Thyroid gland (tissue), 4 donors: Measurements from ENCODE around the gene GSTT2. TPM values are rescaled to one million over a fixed set of nuclear protein-coding genes. Genes with fewer than 3 reads are reported as not detected.
A peak's percentile ranks its signal among the peaks of the same experiment; 100 is the strongest.

Experiments used
- DNase-seq, 2 donors: peaks; one replicate each; pipeline ENCODE4 v3.0.0-alpha.2; 2019
- H3K27ac ChIP-seq, 3 donors: fragments of 200-600 bp; sonication (generic); 1 replicate in 2 of 3; 2 replicates in 1 of 3; pipeline ENCODE4 v1.5.1; 2016 to 2019; ENCODE audit warnings: mild to moderate bottlenecking in 1 of 3, moderate library complexity in 1 of 3
- H3K27me3 ChIP-seq: fragments of 200-600 bp; sonication (generic); one replicate; pipeline ENCODE4 v1.5.1; 2019
- H3K36me3 ChIP-seq, 2 donors: fragments of 200-600 bp; sonication (generic); one replicate each; pipeline ENCODE4 v1.5.1; 2016 to 2019
- H3K4me1 ChIP-seq, 2 donors: fragments of 200-600 bp; sonication (generic); one replicate each; pipeline ENCODE4 v1.5.1; 2017 to 2019
- H3K4me3 ChIP-seq, 3 donors: fragments of 200-600 bp; sonication (generic); replicated peaks in 1 of 3; 1 replicate in 2 of 3; 2 replicates in 1 of 3; pipeline ENCODE4 v1.5.1; 2016; ENCODE audit warnings: mild to moderate bottlenecking in 1 of 3
- H3K9me3 ChIP-seq: fragments of 200-600 bp; sonication (generic); one replicate; pipeline ENCODE4 v1.5.1; 2017
- POLR2A ChIP-seq, 2 donors: fragments of 450-650 bp; IDR thresholded peaks; one replicate each; pipeline ENCODE4 v1.6.1; 2017; ENCODE audit warnings: antibody characterized with exemption in 2 of 2, mild to moderate bottlenecking in 2 of 2, moderate library complexity in 1 of 2
- intact Hi-C: fragments of 100-400 bp; cut with DNase I; formaldehyde crosslinking; loops from one replicate; pipeline ENCODE4 v1.15.1; 2023
- total RNA-seq, 4 donors: library from RNA; depleted of rRNA; stranded (reverse); fragments of >200 nt; gene quantifications; one replicate each; pipeline ENCODE4 v1.2.3, GENCODE V29; 2016
- TF ChIP-seq, protein P1 (sequence below), 6 experiments: fragments of 200-600 bp in 3 of 6; fragments of 450-650 bp in 3 of 6; sonication (generic) in 3 of 6; IDR thresholded peaks; one replicate each; pipeline ENCODE4 v1.5.1; 2016 to 2019; ENCODE audit warnings: antibody characterized with exemption in 6 of 6, mild to moderate bottlenecking in 2 of 6, inconsistent platforms in 1 of 6, moderate library complexity in 1 of 6

The GSTT2 gene
- total RNA-seq, 4 donors from 2014 or later: 0.40 to 1.9 TPM; not detected in 2

DNA sequence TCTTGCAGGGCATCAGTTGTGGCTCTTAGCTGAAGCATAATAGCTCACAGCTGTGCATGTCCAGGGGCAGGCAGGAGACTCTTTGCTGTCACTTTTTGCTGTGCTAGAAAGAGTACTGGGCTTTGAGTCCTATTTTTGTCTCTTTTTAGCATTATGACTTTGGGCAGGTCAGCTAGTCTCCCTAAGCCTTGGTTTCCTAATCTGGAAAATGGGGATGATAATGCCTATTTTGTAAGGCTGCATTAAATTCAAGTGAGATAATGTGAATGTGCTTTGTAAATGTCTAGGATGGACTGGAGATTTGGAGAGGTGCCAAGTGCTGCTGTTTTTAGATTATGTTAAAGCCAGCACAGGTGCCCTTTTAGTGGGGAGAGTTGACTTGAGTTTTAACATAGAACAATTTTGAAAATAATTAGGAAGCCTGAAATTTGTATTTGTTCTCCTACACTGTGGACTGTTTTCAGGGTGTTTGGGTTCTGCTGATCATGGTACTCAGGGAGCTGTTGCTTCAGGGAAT lies 50.3 kb downstream of the GSTT2 start:
- H3K9me3 ChIP-seq: no peaks in the 10 kb centered on the region
- H3K4me3 ChIP-seq: no peak overlapping the region
- H3K27me3 ChIP-seq: no peaks in the 10 kb centered on the region
- peaks cover 26 to 55% of the 10 kb centered on the region in 2 donors for H3K4me1 ChIP-seq
- no peak for DNase-seq
- peak overlapping the region in 1 of 3 donors; percentile 18 for H3K27ac ChIP-seq
- no peaks in the 10 kb centered on the region for H3K36me3 ChIP-seq
- TF ChIP-seq POLR2A (IDR thresholded peaks at IDR 0.05): no peak
- TF ChIP-seq, protein P1, sequence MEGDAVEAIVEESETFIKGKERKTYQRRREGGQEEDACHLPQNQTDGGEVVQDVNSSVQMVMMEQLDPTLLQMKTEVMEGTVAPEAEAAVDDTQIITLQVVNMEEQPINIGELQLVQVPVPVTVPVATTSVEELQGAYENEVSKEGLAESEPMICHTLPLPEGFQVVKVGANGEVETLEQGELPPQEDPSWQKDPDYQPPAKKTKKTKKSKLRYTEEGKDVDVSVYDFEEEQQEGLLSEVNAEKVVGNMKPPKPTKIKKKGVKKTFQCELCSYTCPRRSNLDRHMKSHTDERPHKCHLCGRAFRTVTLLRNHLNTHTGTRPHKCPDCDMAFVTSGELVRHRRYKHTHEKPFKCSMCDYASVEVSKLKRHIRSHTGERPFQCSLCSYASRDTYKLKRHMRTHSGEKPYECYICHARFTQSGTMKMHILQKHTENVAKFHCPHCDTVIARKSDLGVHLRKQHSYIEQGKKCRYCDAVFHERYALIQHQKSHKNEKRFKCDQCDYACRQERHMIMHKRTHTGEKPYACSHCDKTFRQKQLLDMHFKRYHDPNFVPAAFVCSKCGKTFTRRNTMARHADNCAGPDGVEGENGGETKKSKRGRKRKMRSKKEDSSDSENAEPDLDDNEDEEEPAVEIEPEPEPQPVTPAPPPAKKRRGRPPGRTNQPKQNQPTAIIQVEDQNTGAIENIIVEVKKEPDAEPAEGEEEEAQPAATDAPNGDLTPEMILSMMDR (IDR thresholded peaks at IDR 0.05): no peak
- intact Hi-C loops: no loop called here

Other genes with a start within 250 kb of the GSTT2 start
- 10 to 100 TPM in 1 of 4 donors, 1 to 10 TPM in 3; 5.0 to 10.7 (median 7.4) TPM for gene ZNF70, start 229.0 kb upstream of the GSTT2 start, total RNA-seq
- not detected for gene VPREB3, start 225.7 kb upstream of the GSTT2 start, total RNA-seq
- gene C22orf15, start 217.1 kb upstream of the GSTT2 start, total RNA-seq: not detected
- 100 to 1,000 TPM in 1 of 4 donors, 10 to 100 TPM in 2, 1 to 10 TPM in 1; 9.4 to 154 (median 47.0) TPM for gene CHCHD10, start 212.2 kb upstream of the GSTT2 start, total RNA-seq
- 1 to 10 TPM in 3 of 4 donors, under 1 TPM in 1; 0.38 to 2.3 (median 1.7) TPM for gene MMP11, start 207.3 kb upstream of the GSTT2 start, total RNA-seq
- gene SMARCB1, start 193.2 kb upstream of the GSTT2 start, total RNA-seq: 100 to 1,000 TPM in 1 of 4 donors, 10 to 100 TPM in 3; 59.8 to 107 (median 75.4) TPM
- gene DERL3, start 141.1 kb upstream of the GSTT2 start, total RNA-seq: 10 to 100 TPM in 1 of 4 donors, 1 to 10 TPM in 3; 1.6 to 15.9 (median 4.1) TPM
- 10 to 100 TPM; 17.5 to 30.0 (median 24.3) TPM for gene SLC2A11, start 122.3 kb upstream of the GSTT2 start, total RNA-seq
- gene MIF, start 85.8 kb upstream of the GSTT2 start, total RNA-seq: 100 to 1,000 TPM; 342 to 807 (median 472) TPM
- gene GSTT2B, start 18.9 kb upstream of the GSTT2 start, total RNA-seq: 10 to 100 TPM in 2 of 4 donors, 1 to 10 TPM in 1, under 1 TPM in 1; 0.93 to 13.8 (median 6.2) TPM
- 1 to 10 TPM in 2 of 4 donors, under 1 TPM in 1, not detected in 1; 0.27 to 1.7 (median 1.4) TPM for gene DDTL, start 13.2 kb upstream of the GSTT2 start, total RNA-seq
- gene DDT, start 5.7 kb upstream of the GSTT2 start, total RNA-seq: 100 to 1,000 TPM in 3 of 4 donors, 10 to 100 TPM in 1; 53.5 to 162 (median 106) TPM
- gene GSTT4, start 25.3 kb downstream of the GSTT2 start, total RNA-seq: not detected
- 100 to 1,000 TPM in 3 of 4 donors, 10 to 100 TPM in 1; 48.1 to 116 (median 103) TPM for gene CABIN1, start 31.2 kb downstream of the GSTT2 start, total RNA-seq
- 10 to 100 TPM in 3 of 4 donors, 1 to 10 TPM in 1; 9.5 to 22.5 (median 15.1) TPM for gene SUSD2, start 201.4 kb downstream of the GSTT2 start, total RNA-seq